ENCODE results near the gene SFMBT1. TPM values are rescaled to one million over a fixed set of nuclear protein-coding genes. Genes with fewer than 3 reads are reported as not detected.

SFMBT1 gene
- total and polyA plus RNA-seq, 2 experiments from 2014 or later: 5.3 to 24.0 TPM

DNA sequence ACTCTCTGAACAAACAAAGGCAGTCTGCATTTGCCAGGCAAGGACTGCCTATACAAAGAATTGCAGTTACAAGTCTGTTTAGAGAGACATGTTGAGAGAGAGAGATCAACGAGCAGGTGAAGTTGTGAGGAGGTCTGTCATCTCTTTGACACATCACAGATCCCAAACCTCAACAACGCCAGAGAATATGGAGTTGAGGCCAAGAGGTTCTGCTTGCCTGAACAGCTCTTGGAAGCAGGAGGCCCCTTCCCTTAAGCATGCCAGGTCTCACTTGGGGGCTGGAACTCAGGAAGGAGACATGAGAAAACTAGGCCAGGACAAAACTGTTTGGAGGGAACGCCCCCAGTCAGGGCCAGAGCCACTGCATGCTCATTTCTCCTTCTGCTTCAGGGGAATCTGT is 188.7 kb downstream of the SFMBT1 start:
- ATAC-seq (no peak), DNase-seq (ENCODE audit: low spot score) (no peak)
- no peak overlapping the region for H3K4me3 Mint-ChIP-seq
- Histone ChIP-seq H4K20me1 (replicated peaks; ENCODE audit: insufficient read depth) (peaks cover 7% of the 10 kb centered on the region; the same call in 1 of the 2 replicates), H3K36me3 (ENCODE audit: insufficient read depth) (no peaks in the 10 kb centered on the region), H3K4me3 (no peak overlapping the region), H3K4me1 (ENCODE audit: insufficient read depth) (no peaks in the 10 kb centered on the region), H2AFZ (no peak overlapping the region), H3K27me3 (ENCODE audit: insufficient read depth) (no peaks in the 10 kb centered on the region), H3F3A (replicated peaks; ENCODE audit: low read depth) (no peaks in the 10 kb centered on the region), H3K9me2 (ENCODE audit: insufficient read depth) (no peaks in the 10 kb centered on the region), H3K79me2 (replicated peaks; ENCODE audit: insufficient read depth) (no peaks in the 10 kb centered on the region), H3K4me2 (no peak overlapping the region), H3K27ac (ENCODE audit: low read depth) (no peak overlapping the region)
- H3K4me1 Mint-ChIP-seq: no peaks in the 10 kb centered on the region; the same call in 2 of the 3 replicates
- H3K27me3 Mint-ChIP-seq (ENCODE audit: insufficient read depth, low read depth, poor library complexity): no peaks in the 10 kb centered on the region
- TF ChIP-seq EZH2phosphoT487 (IDR thresholded peaks at IDR 0.05; ENCODE audit: unreplicated experiment): no peak
- TF ChIP-seq STAT1 (IDR thresholded peaks at IDR 0.05; ENCODE audit: unreplicated experiment): no peak
- TF ChIP-seq, protein P1, sequence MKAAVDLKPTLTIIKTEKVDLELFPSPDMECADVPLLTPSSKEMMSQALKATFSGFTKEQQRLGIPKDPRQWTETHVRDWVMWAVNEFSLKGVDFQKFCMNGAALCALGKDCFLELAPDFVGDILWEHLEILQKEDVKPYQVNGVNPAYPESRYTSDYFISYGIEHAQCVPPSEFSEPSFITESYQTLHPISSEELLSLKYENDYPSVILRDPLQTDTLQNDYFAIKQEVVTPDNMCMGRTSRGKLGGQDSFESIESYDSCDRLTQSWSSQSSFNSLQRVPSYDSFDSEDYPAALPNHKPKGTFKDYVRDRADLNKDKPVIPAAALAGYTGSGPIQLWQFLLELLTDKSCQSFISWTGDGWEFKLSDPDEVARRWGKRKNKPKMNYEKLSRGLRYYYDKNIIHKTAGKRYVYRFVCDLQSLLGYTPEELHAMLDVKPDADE (IDR thresholded peaks at IDR 0.05): no peak
- TF ChIP-seq JUNB (IDR thresholded peaks at IDR 0.05; ENCODE audit: unreplicated experiment): no peak
- TF ChIP-seq CREB1 (CRISPR knock-in tag; IDR thresholded peaks at IDR 0.05; ENCODE audit: low read depth): no peak
- TF ChIP-seq, protein P2, sequence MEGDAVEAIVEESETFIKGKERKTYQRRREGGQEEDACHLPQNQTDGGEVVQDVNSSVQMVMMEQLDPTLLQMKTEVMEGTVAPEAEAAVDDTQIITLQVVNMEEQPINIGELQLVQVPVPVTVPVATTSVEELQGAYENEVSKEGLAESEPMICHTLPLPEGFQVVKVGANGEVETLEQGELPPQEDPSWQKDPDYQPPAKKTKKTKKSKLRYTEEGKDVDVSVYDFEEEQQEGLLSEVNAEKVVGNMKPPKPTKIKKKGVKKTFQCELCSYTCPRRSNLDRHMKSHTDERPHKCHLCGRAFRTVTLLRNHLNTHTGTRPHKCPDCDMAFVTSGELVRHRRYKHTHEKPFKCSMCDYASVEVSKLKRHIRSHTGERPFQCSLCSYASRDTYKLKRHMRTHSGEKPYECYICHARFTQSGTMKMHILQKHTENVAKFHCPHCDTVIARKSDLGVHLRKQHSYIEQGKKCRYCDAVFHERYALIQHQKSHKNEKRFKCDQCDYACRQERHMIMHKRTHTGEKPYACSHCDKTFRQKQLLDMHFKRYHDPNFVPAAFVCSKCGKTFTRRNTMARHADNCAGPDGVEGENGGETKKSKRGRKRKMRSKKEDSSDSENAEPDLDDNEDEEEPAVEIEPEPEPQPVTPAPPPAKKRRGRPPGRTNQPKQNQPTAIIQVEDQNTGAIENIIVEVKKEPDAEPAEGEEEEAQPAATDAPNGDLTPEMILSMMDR (conservative IDR thresholded peaks at IDR 0.05; ENCODE audit: low read depth in 2 of 2): no peak
- TF ChIP-seq, protein P3, sequence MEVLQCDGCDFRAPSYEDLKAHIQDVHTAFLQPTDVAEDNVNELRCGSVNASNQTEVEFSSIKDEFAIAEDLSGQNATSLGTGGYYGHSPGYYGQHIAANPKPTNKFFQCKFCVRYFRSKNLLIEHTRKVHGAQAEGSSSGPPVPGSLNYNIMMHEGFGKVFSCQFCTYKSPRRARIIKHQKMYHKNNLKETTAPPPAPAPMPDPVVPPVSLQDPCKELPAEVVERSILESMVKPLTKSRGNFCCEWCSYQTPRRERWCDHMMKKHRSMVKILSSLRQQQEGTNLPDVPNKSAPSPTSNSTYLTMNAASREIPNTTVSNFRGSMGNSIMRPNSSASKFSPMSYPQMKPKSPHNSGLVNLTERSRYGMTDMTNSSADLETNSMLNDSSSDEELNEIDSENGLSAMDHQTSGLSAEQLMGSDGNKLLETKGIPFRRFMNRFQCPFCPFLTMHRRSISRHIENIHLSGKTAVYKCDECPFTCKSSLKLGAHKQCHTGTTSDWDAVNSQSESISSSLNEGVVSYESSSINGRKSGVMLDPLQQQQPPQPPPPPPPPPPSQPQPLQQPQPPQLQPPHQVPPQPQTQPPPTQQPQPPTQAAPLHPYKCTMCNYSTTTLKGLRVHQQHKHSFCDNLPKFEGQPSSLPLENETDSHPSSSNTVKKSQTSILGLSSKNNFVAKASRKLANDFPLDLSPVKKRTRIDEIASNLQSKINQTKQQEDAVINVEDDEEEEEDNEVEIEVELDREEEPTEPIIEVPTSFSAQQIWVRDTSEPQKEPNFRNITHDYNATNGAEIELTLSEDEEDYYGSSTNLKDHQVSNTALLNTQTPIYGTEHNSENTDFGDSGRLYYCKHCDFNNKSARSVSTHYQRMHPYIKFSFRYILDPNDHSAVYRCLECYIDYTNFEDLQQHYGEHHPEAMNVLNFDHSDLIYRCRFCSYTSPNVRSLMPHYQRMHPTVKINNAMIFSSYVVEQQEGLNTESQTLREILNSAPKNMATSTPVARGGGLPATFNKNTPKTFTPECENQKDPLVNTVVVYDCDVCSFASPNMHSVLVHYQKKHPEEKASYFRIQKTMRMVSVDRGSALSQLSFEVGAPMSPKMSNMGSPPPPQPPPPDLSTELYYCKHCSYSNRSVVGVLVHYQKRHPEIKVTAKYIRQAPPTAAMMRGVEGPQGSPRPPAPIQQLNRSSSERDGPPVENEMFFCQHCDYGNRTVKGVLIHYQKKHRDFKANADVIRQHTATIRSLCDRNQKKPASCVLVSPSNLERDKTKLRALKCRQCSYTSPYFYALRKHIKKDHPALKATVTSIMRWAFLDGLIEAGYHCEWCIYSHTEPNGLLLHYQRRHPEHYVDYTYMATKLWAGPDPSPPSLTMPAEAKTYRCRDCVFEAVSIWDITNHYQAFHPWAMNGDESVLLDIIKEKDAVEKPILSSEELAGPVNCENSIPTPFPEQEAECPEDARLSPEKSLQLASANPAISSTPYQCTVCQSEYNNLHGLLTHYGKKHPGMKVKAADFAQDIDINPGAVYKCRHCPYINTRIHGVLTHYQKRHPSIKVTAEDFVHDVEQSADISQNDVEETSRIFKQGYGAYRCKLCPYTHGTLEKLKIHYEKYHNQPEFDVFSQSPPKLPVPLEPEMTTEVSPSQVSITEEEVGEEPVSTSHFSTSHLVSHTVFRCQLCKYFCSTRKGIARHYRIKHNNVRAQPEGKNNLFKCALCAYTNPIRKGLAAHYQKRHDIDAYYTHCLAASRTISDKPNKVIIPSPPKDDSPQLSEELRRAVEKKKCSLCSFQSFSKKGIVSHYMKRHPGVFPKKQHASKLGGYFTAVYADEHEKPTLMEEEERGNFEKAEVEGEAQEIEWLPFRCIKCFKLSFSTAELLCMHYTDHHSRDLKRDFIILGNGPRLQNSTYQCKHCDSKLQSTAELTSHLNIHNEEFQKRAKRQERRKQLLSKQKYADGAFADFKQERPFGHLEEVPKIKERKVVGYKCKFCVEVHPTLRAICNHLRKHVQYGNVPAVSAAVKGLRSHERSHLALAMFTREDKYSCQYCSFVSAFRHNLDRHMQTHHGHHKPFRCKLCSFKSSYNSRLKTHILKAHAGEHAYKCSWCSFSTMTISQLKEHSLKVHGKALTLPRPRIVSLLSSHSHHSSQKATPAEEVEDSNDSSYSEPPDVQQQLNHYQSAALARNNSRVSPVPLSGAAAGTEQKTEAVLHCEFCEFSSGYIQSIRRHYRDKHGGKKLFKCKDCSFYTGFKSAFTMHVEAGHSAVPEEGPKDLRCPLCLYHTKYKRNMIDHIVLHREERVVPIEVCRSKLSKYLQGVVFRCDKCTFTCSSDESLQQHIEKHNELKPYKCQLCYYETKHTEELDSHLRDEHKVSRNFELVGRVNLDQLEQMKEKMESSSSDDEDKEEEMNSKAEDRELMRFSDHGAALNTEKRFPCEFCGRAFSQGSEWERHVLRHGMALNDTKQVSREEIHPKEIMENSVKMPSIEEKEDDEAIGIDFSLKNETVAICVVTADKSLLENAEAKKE (CRISPR knock-in tag; IDR thresholded peaks at IDR 0.05): no peak
- no peak for TF ChIP-seq EZH2 (IDR thresholded peaks at IDR 0.05; ENCODE audit: low read depth, unreplicated experiment)
- TF ChIP-seq, protein P4, sequence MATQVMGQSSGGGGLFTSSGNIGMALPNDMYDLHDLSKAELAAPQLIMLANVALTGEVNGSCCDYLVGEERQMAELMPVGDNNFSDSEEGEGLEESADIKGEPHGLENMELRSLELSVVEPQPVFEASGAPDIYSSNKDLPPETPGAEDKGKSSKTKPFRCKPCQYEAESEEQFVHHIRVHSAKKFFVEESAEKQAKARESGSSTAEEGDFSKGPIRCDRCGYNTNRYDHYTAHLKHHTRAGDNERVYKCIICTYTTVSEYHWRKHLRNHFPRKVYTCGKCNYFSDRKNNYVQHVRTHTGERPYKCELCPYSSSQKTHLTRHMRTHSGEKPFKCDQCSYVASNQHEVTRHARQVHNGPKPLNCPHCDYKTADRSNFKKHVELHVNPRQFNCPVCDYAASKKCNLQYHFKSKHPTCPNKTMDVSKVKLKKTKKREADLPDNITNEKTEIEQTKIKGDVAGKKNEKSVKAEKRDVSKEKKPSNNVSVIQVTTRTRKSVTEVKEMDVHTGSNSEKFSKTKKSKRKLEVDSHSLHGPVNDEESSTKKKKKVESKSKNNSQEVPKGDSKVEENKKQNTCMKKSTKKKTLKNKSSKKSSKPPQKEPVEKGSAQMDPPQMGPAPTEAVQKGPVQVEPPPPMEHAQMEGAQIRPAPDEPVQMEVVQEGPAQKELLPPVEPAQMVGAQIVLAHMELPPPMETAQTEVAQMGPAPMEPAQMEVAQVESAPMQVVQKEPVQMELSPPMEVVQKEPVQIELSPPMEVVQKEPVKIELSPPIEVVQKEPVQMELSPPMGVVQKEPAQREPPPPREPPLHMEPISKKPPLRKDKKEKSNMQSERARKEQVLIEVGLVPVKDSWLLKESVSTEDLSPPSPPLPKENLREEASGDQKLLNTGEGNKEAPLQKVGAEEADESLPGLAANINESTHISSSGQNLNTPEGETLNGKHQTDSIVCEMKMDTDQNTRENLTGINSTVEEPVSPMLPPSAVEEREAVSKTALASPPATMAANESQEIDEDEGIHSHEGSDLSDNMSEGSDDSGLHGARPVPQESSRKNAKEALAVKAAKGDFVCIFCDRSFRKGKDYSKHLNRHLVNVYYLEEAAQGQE (IDR thresholded peaks at IDR 0.05; ENCODE audit: unreplicated experiment): no peak
- TF ChIP-seq ZNF331 (CRISPR knock-in tag; IDR thresholded peaks at IDR 0.05; ENCODE audit: low read depth): no peak
- no peak for TF ChIP-seq NANOG (IDR thresholded peaks at IDR 0.05; ENCODE audit: borderline replicate concordance)
- no peak for TF ChIP-seq POLR2AphosphoS5 (IDR thresholded peaks at IDR 0.05; ENCODE audit: low read depth)
- no peak overlapping the region for H3K27ac Mint-ChIP-seq
- peaks cover under 1% of the 10 kb centered on the region; the same call in 1 of the 3 replicates for H3K36me3 Mint-ChIP-seq (ENCODE audit: low read depth)
- H3K9me3 Mint-ChIP-seq: no peaks in the 10 kb centered on the region

All from GM23338 (cell line).